ENCODE results near the gene HNF1A.

The HNF1A gene

GRCh38 chr12:120960657-120961056, 17.7 kb upstream of the HNF1A start:
- DNase-seq: no peak

- no peak for DNase-seq
Observed at GRCh38 chr12:120961604-120962531, 16.5 kb upstream of the HNF1A start.

- DNase-seq: no peak
Observed at GRCh38 chr12:120962532-120963020, 15.8 kb upstream of the HNF1A start.

- no peak for DNase-seq
Observed at GRCh38 chr12:120964298-120964697, 14.0 kb upstream of the HNF1A start.

GRCh38 chr12:120965534-120966091, 12.7 kb upstream of the HNF1A start:
- no peak for DNase-seq

- DNase-seq: no peak
Observed at GRCh38 chr12:120970310-120970709, 8.0 kb upstream of the HNF1A start.

- peak; percentile 22 to 35 for DNase-seq
Observed at GRCh38 chr12:120971299-120972180, 6.8 kb upstream of the HNF1A start.

GRCh38 chr12:120972870-120973543, 5.3 kb upstream of the HNF1A start:
- peak in 1 of 2 experiments; percentile 6 for DNase-seq

GRCh38 chr12:120977531-120978295, 630 bp upstream of the HNF1A start:
- no peak for DNase-seq

GRCh38 chr12:120979220-120979861, 998 bp downstream of the HNF1A start:
- DNase-seq: no peak

- DNase-seq: no peak
Observed at GRCh38 chr12:120979862-120980696, 1.7 kb downstream of the HNF1A start.

- no peak for DNase-seq
Observed at GRCh38 chr12:120980800-120981368, 2.5 kb downstream of the HNF1A start.

- DNase-seq: no peak
Observed at GRCh38 chr12:120981407-120981941, 3.1 kb downstream of the HNF1A start.

- no peak for DNase-seq
Observed at GRCh38 chr12:120982659-120983058, 4.3 kb downstream of the HNF1A start.

GRCh38 chr12:120983759-120984158, 5.4 kb downstream of the HNF1A start:
- DNase-seq: no peak

GRCh38 chr12:120984351-120984898, 6.1 kb downstream of the HNF1A start:
- DNase-seq: no peak

- no peak for DNase-seq
Observed at GRCh38 chr12:120988234-120988633, 9.9 kb downstream of the HNF1A start.

GRCh38 chr12:120988658-120989057, 10.3 kb downstream of the HNF1A start:
- no peak for DNase-seq

GRCh38 chr12:120989687-120990086, 11.3 kb downstream of the HNF1A start:
- no peak for DNase-seq

Data from SHP77 (cell line).